ENCODE data around the gene ALCAM. TPM values are rescaled to one million over a fixed set of nuclear protein-coding genes. Genes with fewer than 3 reads are reported as not detected.

Gene ALCAM
- total RNA-seq, 2 donors from 2014 or later, result 32.2 to 91.2 TPM

GRCh38 chr3:105614288-105615030, 247.8 kb downstream of the ALCAM start:
- H3K36me3 ChIP-seq, result no peaks in the 10 kb centered on the region
- no peak for DNase-seq (ENCODE audit: low spot score)
- H3K27me3 ChIP-seq (replicated peaks; ENCODE audit: insufficient read depth), result no peaks in the 10 kb centered on the region
- TF ChIP-seq, protein P1, sequence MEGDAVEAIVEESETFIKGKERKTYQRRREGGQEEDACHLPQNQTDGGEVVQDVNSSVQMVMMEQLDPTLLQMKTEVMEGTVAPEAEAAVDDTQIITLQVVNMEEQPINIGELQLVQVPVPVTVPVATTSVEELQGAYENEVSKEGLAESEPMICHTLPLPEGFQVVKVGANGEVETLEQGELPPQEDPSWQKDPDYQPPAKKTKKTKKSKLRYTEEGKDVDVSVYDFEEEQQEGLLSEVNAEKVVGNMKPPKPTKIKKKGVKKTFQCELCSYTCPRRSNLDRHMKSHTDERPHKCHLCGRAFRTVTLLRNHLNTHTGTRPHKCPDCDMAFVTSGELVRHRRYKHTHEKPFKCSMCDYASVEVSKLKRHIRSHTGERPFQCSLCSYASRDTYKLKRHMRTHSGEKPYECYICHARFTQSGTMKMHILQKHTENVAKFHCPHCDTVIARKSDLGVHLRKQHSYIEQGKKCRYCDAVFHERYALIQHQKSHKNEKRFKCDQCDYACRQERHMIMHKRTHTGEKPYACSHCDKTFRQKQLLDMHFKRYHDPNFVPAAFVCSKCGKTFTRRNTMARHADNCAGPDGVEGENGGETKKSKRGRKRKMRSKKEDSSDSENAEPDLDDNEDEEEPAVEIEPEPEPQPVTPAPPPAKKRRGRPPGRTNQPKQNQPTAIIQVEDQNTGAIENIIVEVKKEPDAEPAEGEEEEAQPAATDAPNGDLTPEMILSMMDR (IDR thresholded peaks at IDR 0.05), result no peak
- TF ChIP-seq POLR2A (IDR thresholded peaks at IDR 0.05) (no peak), POLR2AphosphoS5 (IDR thresholded peaks at IDR 0.05) (no peak)
- no peaks in the 10 kb centered on the region for H3K4me1 ChIP-seq (replicated peaks)
- H3K27ac ChIP-seq, result no peak overlapping the region
- intact Hi-C loops (cut with DNase I), result no loop called here
- H3K4me3 ChIP-seq, result no peak overlapping the region
- no peaks in the 10 kb centered on the region for H3K9me3 ChIP-seq

GRCh38 chr3:105615814-105616213, 249.1 kb downstream of the ALCAM start:
- H3K4me3 ChIP-seq, result no peak overlapping the region
- H3K9me3 ChIP-seq, result no peaks in the 10 kb centered on the region
- no peaks in the 10 kb centered on the region for H3K4me1 ChIP-seq (replicated peaks)
- no peak for DNase-seq (ENCODE audit: low spot score)
- intact Hi-C loops (cut with DNase I), result no loop called here
- no peak for TF ChIP-seq POLR2A (IDR thresholded peaks at IDR 0.05)
- TF ChIP-seq, protein P1 (IDR thresholded peaks at IDR 0.05), result no peak
- no peak for TF ChIP-seq POLR2AphosphoS5 (IDR thresholded peaks at IDR 0.05)
- no peak overlapping the region for H3K27ac ChIP-seq
- 95% methylated on average over 3 of the region's 3 CpGs for WGBS
- H3K36me3 ChIP-seq, result no peaks in the 10 kb centered on the region
- H3K27me3 ChIP-seq (replicated peaks; ENCODE audit: insufficient read depth), result no peaks in the 10 kb centered on the region

- no peak for TF ChIP-seq POLR2A (IDR thresholded peaks at IDR 0.05)
- no peak for TF ChIP-seq POLR2AphosphoS5 (IDR thresholded peaks at IDR 0.05)
- TF ChIP-seq, protein P1 (IDR thresholded peaks at IDR 0.05), result no peak
- intact Hi-C loops (cut with DNase I), result no loop called here
- no peaks in the 10 kb centered on the region for H3K4me1 ChIP-seq (replicated peaks)
- H3K9me3 ChIP-seq, result no peaks in the 10 kb centered on the region
- H3K36me3 ChIP-seq, result no peaks in the 10 kb centered on the region
- no peaks in the 10 kb centered on the region for H3K27me3 ChIP-seq (replicated peaks; ENCODE audit: insufficient read depth)
- H3K27ac ChIP-seq, result no peak overlapping the region
- 36% methylated on average over 5 of the region's 5 CpGs for WGBS
- DNase-seq (ENCODE audit: low spot score), result no peak
- H3K4me3 ChIP-seq, result no peak overlapping the region
These were observed 249.8 kb downstream of the ALCAM start for GRCh38 chr3:105616374-105617121.

DNA sequence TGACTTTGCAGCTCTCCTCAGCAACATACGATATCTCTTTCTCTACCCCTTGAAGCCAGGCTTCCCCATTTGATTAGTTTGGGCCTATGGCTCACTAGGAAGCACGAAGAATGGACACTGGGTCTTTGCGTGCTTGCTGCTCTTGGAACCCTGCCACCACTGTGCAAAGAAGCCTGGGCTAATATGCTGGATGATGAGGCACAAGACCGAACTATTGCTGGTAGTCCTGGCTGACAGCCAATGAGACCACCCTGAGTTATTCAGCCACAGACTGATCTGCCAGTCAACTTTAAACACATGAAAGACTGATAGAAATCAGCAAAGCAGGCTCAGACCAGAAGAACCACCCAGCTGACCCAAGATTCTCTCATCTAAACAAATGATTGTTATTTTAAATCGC, 251.8 kb downstream of the ALCAM start:
- Histone ChIP-seq H3K27me3 (replicated peaks; ENCODE audit: insufficient read depth) (no peaks in the 10 kb centered on the region), H3K36me3 (no peaks in the 10 kb centered on the region), H3K27ac (no peak overlapping the region), H3K9me3 (no peaks in the 10 kb centered on the region), H3K4me1 (replicated peaks) (no peaks in the 10 kb centered on the region), H3K4me3 (no peak overlapping the region)
- intact Hi-C loops (cut with DNase I), result no loop called here
- DNase-seq (ENCODE audit: low spot score), result no peak
- 61% methylated on average over 5 of the region's 5 CpGs for WGBS
- TF ChIP-seq POLR2AphosphoS5 (IDR thresholded peaks at IDR 0.05) (no peak), POLR2A (IDR thresholded peaks at IDR 0.05) (no peak)
- TF ChIP-seq, protein P1 (IDR thresholded peaks at IDR 0.05), result no peak
